ENCODE measurements around the gene ADARB1.

Gene ADARB1

GRCh38 chr21:45168522-45168921, 94.1 kb downstream of the ADARB1 start:
- no peak for DNase-seq (ENCODE audit: low read depth, low spot score)

GRCh38 chr21:45169001-45169400, 94.6 kb downstream of the ADARB1 start:
- DNase-seq (ENCODE audit: low read depth, low spot score): no peak

DNA sequence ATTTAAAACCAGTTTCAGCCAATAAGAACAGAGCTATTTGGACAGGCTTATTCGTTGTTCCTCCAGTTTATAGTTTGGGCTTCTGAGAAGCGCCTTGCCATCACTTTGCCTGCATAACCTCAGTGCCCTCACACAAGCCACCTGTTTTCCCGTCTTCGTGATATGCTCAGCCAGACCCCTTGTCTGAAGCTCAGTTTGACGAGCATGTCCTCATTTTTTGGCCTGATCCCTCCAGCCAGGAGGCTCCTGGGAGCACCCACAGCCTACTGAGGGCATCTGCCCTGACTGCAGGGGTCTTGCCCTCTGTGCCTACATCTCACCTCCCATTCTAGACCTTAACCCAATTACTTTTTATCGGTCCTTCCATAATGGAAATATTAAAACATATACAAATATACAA, 95.3 kb downstream of the ADARB1 start:
- no peak for DNase-seq (ENCODE audit: low read depth, low spot score)

DNA sequence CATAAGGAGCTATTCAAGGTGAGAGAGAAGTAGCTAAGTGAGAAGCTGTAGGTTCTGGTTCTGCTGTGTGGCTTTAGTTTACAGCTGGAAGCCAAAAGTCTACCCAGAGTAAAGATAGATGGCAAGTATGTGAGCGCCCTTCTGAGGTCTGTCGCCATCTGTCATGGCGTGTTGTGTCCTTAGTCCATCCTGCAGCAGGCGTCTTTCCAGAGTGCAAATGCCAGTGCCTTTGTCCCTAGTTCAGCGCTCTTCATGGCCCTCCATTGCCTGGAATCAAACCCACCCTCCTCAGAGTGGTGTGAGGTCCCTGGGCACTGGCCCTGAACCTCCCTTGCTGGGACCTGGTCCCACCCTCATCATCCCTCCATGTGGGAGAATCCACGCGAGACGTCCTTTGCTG, 96.6 kb downstream of the ADARB1 start:
- DNase-seq (ENCODE audit: low read depth, low spot score): no peak

DNA sequence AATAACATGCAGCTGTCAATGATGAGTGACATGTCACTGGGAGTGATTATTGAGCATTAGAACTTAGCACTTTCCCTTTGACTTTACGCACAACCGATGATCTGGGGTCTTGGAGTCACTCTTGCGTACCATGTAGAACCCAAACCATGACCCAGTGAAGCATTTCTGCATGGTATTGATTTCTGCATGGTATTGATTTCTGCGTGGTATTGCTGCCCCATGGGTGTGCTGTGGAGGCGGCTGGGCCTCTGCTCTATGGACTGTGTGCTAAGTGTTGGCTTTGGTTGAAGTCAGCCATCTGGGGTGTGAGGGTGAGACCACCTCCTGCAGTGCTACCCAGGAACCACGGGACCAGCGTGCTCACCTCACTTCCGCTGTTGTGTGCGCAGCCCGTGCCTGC, 98.0 kb downstream of the ADARB1 start:
- no peak for DNase-seq (ENCODE audit: low read depth, low spot score)

GRCh38 chr21:45175326-45176095, 101.1 kb downstream of the ADARB1 start:
- no peak for DNase-seq (ENCODE audit: low read depth, low spot score)

GRCh38 chr21:45176141-45176540, 101.8 kb downstream of the ADARB1 start:
- no peak for DNase-seq (ENCODE audit: low read depth, low spot score)

- DNase-seq (ENCODE audit: low read depth, low spot score): no peak
Observed at GRCh38 chr21:45177039-45177438, 102.7 kb downstream of the ADARB1 start.

GRCh38 chr21:45178070-45178608, 103.8 kb downstream of the ADARB1 start:
- DNase-seq (ENCODE audit: low read depth, low spot score): no peak

DNA sequence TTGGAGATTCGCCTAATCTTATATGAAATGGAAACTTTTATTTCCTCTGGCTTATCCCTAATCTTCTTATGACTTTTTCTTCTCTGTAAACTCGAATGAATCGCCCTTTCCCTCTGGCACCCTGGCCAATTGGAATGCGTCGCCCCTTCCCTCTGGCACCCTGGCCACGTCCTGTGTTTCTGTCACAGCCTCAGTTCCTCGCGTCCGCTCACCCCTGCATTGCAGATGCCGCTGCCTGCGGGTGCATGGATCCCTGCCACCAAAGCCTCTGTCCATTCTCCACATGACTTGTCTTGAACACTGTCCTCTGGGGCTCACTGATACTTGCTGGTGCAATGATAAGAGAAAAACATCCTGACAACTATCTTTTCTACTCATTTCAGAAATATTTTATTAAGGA, 104.6 kb downstream of the ADARB1 start:
- no peak for DNase-seq (ENCODE audit: low read depth, low spot score)

DNA sequence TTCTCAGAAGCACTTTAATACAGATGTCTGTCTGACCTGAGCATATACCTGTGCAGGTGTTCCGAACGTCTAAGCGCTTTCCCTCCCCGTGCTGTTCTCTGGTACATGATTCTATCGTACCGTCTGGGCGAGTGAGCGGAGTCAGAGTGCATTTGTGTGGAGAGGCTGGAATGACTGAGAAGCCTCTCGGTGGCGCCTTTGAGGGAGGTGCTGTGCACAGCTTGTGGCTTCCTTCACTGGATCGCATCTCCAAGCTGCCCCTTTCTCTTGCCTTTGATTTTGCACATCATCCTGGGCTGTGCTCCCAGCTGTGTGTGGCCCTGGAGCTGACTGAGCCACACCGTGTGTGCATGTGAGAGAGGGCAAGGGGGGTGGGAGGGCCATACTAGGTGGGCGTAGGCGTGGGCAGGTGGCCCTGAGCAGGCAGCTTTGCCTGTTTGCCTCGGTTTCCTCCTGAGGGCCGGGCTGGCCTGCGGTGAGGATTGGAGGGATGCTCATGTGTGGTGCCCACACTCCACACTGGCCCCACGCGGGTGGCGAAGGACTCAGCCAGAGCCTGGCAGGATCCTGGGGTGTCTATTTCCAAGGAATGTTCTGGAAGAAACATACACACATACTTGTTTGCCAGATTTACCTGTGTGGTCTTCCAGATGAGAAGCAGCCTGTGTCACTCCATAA, 105.3 kb downstream of the ADARB1 start:
- DNase-seq (ENCODE audit: low read depth, low spot score): no peak

- no peak for DNase-seq (ENCODE audit: low read depth, low spot score)
Observed at GRCh38 chr21:45180246-45180599, 105.8 kb downstream of the ADARB1 start.

DNA sequence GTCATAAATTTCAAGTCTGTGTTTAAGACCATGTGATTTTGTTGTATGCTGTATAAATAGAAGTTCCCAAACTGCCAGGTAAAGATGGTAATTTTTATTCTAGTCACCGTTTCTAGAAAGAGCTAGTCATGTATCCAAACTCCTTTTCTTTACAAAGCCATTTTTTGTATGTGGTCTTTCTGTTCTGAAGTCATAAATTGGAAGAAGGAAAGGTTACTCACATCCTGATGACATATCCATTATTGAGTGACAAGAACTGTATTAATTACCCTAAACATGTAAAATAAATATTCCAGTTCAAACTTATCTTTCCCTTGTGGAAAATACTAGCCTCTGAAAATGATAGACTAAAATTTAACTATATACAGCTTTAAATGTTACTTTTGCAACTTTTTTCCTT, 108.6 kb downstream of the ADARB1 start:
- no peak for DNase-seq (ENCODE audit: low read depth, low spot score)

DNA sequence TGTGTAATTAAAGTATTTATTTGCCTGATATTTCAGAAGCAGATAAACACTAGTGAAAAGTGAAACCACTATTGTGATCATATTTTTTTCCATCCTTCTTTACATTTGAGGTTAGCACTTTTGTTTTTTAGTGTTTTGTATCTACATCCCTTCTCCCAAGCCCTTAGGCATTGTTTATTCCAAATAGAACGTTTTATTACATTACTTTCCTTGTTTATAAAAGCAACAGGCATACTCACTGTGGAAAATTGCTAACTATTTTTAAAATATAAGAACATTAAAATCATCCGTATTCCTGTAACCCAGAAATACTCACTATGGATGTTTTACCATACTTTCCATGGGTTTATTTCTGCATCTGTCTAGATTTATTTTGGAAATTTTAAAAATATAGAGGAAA, 109.5 kb downstream of the ADARB1 start:
- no peak for DNase-seq (ENCODE audit: low read depth, low spot score)

DNA sequence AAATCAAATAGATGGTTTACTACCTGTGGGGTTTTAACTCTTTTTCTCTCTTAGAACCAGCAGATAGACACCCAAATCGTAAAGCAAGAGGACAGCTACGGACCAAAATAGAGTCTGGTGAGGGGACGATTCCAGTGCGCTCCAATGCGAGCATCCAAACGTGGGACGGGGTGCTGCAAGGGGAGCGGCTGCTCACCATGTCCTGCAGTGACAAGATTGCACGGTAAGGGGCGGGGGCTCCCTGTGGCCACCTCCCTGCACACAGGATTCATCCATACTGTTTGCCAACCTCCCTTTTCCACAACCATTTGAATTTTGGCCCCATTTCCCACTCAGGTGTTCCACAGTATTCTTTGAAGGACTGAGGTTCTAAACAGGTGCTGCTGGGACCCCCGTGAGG, 110.5 kb downstream of the ADARB1 start:
- DNase-seq (ENCODE audit: low read depth, low spot score): no peak

- DNase-seq (ENCODE audit: low read depth, low spot score): no peak
Observed at GRCh38 chr21:45186709-45187108, 112.3 kb downstream of the ADARB1 start.

DNA sequence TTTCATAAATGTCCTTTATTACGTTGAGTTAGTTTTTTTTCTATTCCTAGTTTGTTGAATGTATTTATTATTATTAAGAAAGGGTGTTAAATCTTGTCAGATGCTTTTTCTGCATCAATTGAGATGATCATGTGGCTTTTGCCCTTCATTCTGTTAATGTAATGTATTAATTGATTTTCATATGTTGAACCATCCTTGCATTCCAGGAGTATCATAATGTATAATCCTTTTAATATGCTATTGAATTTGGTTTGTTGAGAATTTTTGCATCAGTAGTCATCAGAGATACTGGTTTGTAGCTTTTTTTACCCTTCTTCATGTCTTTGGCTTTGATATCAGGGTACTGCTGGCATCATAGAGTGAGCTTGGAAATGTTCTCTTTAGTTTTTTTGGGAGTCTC, 113.3 kb downstream of the ADARB1 start:
- DNase-seq (ENCODE audit: low read depth, low spot score): no peak

GRCh38 chr21:45190013-45190412, 115.6 kb downstream of the ADARB1 start:
- DNase-seq (ENCODE audit: low read depth, low spot score): no peak

DNA sequence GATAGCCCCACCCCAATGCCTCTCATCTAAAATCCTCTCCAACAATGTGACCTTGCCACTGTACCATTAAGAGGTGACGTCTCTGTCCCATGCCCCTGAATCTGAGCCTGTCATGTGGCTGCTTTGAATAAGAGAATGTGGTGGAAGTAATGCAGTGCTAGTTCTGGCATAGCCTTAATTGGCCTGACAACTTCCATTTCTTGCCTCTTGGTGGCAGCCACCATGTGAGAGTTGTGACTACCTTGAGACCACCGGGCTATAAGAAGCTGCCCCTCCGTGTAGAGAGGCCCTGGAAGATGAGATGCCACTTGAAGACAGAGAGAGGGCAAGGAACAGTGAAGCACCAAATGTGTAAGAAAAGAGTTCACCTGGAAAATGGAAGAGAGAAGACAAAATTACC, 118.0 kb downstream of the ADARB1 start:
- DNase-seq (ENCODE audit: low read depth, low spot score): no peak

DNA sequence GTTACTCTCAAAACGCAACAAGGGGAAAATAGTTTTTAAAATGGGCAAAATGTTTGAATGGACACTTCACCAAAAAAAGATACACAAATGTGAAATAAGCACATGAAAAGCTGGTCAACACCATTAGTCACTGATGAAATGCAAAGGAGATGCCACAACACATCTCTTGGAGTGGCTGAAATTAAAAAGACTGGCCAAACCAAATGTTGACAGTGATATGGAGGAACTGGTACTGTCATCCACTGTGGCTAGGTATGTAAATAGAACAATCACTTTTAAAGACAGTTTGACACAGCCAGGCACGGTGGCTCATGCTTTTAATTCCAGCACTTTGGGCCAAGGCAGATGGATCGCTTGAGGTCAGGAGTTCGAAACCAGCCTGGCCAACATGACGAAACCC, 122.2 kb downstream of the ADARB1 start:
- DNase-seq (ENCODE audit: low read depth, low spot score): peak; percentile 26

GRCh38 chr21:45199201-45199600, 124.8 kb downstream of the ADARB1 start:
- DNase-seq (ENCODE audit: low read depth, low spot score): no peak

GRCh38 chr21:45200031-45200430, 125.7 kb downstream of the ADARB1 start:
- no peak for DNase-seq (ENCODE audit: low read depth, low spot score)

DNA sequence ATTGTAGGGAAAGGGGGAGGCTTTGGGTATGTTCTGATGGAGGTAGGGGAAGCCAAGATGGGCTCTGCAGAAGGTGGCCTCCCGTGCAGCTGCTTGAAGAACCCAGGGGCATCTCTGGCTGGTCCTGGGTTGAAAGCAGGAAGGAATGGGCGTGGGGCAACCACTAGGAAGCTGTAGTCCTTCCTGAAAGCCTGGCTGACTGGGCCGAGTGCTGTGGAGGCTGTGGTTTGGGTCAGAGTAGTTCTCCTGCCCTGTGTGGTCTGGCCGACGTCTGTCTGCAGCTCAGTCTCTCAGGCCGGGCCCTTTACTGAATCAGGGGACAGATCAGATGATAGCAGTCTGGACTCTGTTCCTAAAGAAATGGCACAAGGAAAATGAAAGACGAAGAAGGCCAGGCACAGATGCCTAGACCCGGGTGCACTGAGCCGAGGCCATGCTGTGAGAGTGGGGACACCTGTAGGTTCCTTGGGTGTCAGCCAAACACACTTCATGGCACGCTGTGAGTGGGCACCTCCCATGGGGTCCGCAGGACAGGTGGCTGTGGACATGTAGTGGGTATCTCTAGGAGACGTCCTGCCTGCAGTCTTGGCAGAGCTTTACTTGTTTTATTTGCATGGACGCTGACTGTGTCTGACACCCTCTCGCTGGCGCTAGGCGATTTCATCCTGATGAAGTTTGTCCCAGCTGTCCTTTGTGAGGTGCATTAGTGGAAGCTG, 126.4 kb downstream of the ADARB1 start:
- no peak for DNase-seq (ENCODE audit: low read depth, low spot score)
